DND-41 (cell line): ENCODE data around the gene LCN12.
"Not testable (repeated sequence)": the region's sequence is repeated elsewhere in the genome, so short reads cannot be mapped to it uniquely, and the experiment has no call there.

Experiments used
- ATAC-seq: fragments of 200-7000 bp; cut with Tn5 transposase; 3 replicates; pipeline ENCODE4 v1.9.1; 2021; ENCODE audit warnings: low read depth; ENCODE audit not compliant: insufficient read depth
- DNase-seq: peaks from one replicate; pipeline ENCODE4 v3.0.0-alpha.2; 2020
- H2AFZ ChIP-seq: 2 replicates; pipeline ENCODE4 v1.6.0; 2012; ENCODE audit warnings: low read depth, low read length
- H3K27ac ChIP-seq: 2 replicates; pipeline ENCODE4 v1.5.1; 2012; ENCODE audit warnings: low read length, inconsistent platforms
- H3K27me3 ChIP-seq: fragments of 200-600 bp; sonication (generic); 2 replicates; pipeline ENCODE4 v1.6.0; 2012; ENCODE audit warnings: low read length, mild to moderate bottlenecking, inconsistent platforms; ENCODE audit not compliant: insufficient read depth, poor library complexity
- H3K36me3 ChIP-seq: 2 replicates; pipeline ENCODE4 v1.5.1; 2012; ENCODE audit warnings: low read length, inconsistent platforms; ENCODE audit not compliant: insufficient read depth
- H3K4me1 ChIP-seq: 2 replicates; pipeline ENCODE4 v1.5.1; 2012; ENCODE audit warnings: mild to moderate bottlenecking, low read length; ENCODE audit not compliant: insufficient read depth
- H3K4me2 ChIP-seq: 2 replicates; pipeline ENCODE4 v1.6.0; 2012; ENCODE audit warnings: mild to moderate bottlenecking, moderate library complexity, low read length, inconsistent platforms; ENCODE audit not compliant: insufficient read depth
- H3K4me3 ChIP-seq, 2 experiments: fragments of 200-600 bp in 1 of 2; shearing (Covaris generic) in 1 of 2; 2 replicates each; pipeline ENCODE4 v1.5.1; 2012 to 2016; ENCODE audit warnings: inconsistent platforms in 2 of 2, low read length in 2 of 2, mild to moderate bottlenecking in 2 of 2, low read depth in 1 of 2, moderate library complexity in 1 of 2
- H3K79me2 ChIP-seq: 2 replicates; pipeline ENCODE4 v1.6.0; 2012; ENCODE audit warnings: low read length, inconsistent platforms; ENCODE audit not compliant: insufficient read depth
- H3K9ac ChIP-seq: 2 replicates; pipeline ENCODE4 v1.6.0; 2012; ENCODE audit warnings: low read depth, mild to moderate bottlenecking, inconsistent platforms, low read length, moderate library complexity
- H3K9me3 ChIP-seq: 2 replicates; pipeline ENCODE4 v1.5.1; 2012; ENCODE audit warnings: low read length, moderate library complexity, mild to moderate bottlenecking, inconsistent platforms; ENCODE audit not compliant: insufficient read depth, severe bottlenecking
- H4K20me1 ChIP-seq: 2 replicates; pipeline ENCODE4 v1.6.0; 2012; ENCODE audit warnings: low read length; ENCODE audit not compliant: insufficient read depth
- CTCF ChIP-seq: IDR thresholded peaks from 2 replicates; pipeline ENCODE4 v1.5.1; 2012; ENCODE audit warnings: borderline replicate concordance, low read length, moderate library complexity, mild to moderate bottlenecking; ENCODE audit not compliant: poor library complexity, severe bottlenecking; ENCODE audit errors: extremely low read depth
- EZH2 ChIP-seq: IDR thresholded peaks from 3 replicates; pipeline ENCODE4 v1.6.1; 2012; ENCODE audit warnings: borderline replicate concordance, low read depth, mild to moderate bottlenecking, moderate library complexity, low read length, inconsistent platforms; ENCODE audit not compliant: severe bottlenecking

The LCN12 gene

GRCh38 chr9:137001857-137002645 lies 50.0 kb downstream of the LCN12 start:
- no peaks in the 10 kb centered on the region for H3K4me1 ChIP-seq
- H2AFZ ChIP-seq: no peak overlapping the region
- ATAC-seq: no peak
- no peak overlapping the region for H3K27ac ChIP-seq
- H3K79me2 ChIP-seq: no peaks in the 10 kb centered on the region
- no peaks in the 10 kb centered on the region for H3K36me3 ChIP-seq
- no peak for TF ChIP-seq CTCF
- no peak for TF ChIP-seq EZH2
- no peak overlapping the region for H3K4me2 ChIP-seq
- no peaks in the 10 kb centered on the region for H4K20me1 ChIP-seq
- H3K4me3 ChIP-seq: no peak overlapping the region
- DNase-seq: no peak
- no peaks in the 10 kb centered on the region for H3K9me3 ChIP-seq
- no peak overlapping the region for H3K9ac ChIP-seq
- H3K27me3 ChIP-seq: no peaks in the 10 kb centered on the region

- no peaks in the 10 kb centered on the region for H3K9me3 ChIP-seq
- no peaks in the 10 kb centered on the region for H4K20me1 ChIP-seq
- H3K27ac ChIP-seq: no peak overlapping the region
- H3K4me1 ChIP-seq: no peaks in the 10 kb centered on the region
- H3K9ac ChIP-seq: no peak overlapping the region
- no peaks in the 10 kb centered on the region for H3K79me2 ChIP-seq
- H3K4me2 ChIP-seq: no peak overlapping the region
- TF ChIP-seq CTCF (no peak), EZH2 (no peak)
- DNase-seq (no peak), ATAC-seq (no peak)
- no peak overlapping the region for H3K4me3 ChIP-seq
- no peaks in the 10 kb centered on the region for H3K27me3 ChIP-seq
- no peak overlapping the region for H2AFZ ChIP-seq
- no peaks in the 10 kb centered on the region for H3K36me3 ChIP-seq
Observed at GRCh38 chr9:137002646-137003041, 50.6 kb downstream of the LCN12 start.

- not testable (repeated sequence) for H3K9ac ChIP-seq, DNase-seq, H3K27me3 ChIP-seq, H3K27ac ChIP-seq, ATAC-seq, H3K4me2 ChIP-seq, H3K9me3 ChIP-seq, H3K36me3 ChIP-seq, H2AFZ ChIP-seq, H3K79me2 ChIP-seq, H3K4me3 ChIP-seq, H3K4me1 ChIP-seq, H4K20me1 ChIP-seq
Observed at GRCh38 chr9:137004285-137004684, 52.2 kb downstream of the LCN12 start.
